Duodenal mucosa (tissue), 2 donors: ENCODE results near the gene PNMA6E.

Experiments
- H3K27ac ChIP-seq: one replicate; pipeline ENCODE4 v1.7.0; 2013; ENCODE audit warnings: low read depth, low read length
- H3K27me3 ChIP-seq, 2 donors: one replicate each; pipeline ENCODE4 v1.7.0; 2013; ENCODE audit warnings: low read length in 2 of 2, control low read depth in 1 of 2; ENCODE audit not compliant: insufficient read depth in 2 of 2, control insufficient read depth in 1 of 2
- H3K36me3 ChIP-seq, 2 donors: one replicate each; pipeline ENCODE4 v1.7.0; 2013; ENCODE audit warnings: low read length in 2 of 2, control low read depth in 1 of 2; ENCODE audit not compliant: insufficient read depth in 2 of 2, control insufficient read depth in 1 of 2
- H3K4me1 ChIP-seq, 2 donors: one replicate each; pipeline ENCODE4 v1.7.0; 2013; ENCODE audit warnings: low read length in 2 of 2, control low read depth in 1 of 2; ENCODE audit not compliant: insufficient read depth in 2 of 2, control insufficient read depth in 1 of 2
- H3K4me3 ChIP-seq, 2 donors: one replicate each; pipeline ENCODE4 v1.7.0; 2013; ENCODE audit warnings: low read length in 2 of 2, low read depth in 1 of 2
- H3K9ac ChIP-seq, 2 donors: one replicate each; pipeline ENCODE4 v1.7.0; 2013; ENCODE audit warnings: low read length in 2 of 2, low read depth in 1 of 2
- H3K9me3 ChIP-seq, 2 donors: one replicate each; pipeline ENCODE4 v1.7.0; 2013; ENCODE audit warnings: low read length in 2 of 2, control low read depth in 1 of 2; ENCODE audit not compliant: control insufficient read depth in 1 of 2

PNMA6E gene

GRCh38 chrX:153374426-153374825 lies 26.7 kb downstream of the PNMA6E start:
- no peak overlapping the region for H3K4me3 ChIP-seq
- H3K4me1 ChIP-seq: no peaks in the 10 kb centered on the region
- H3K36me3 ChIP-seq: no peaks in the 10 kb centered on the region
- no peaks in the 10 kb centered on the region for H3K9me3 ChIP-seq
- no peak overlapping the region for H3K9ac ChIP-seq
- no peak overlapping the region for H3K27ac ChIP-seq
- H3K27me3 ChIP-seq: no peaks in the 10 kb centered on the region

DNA sequence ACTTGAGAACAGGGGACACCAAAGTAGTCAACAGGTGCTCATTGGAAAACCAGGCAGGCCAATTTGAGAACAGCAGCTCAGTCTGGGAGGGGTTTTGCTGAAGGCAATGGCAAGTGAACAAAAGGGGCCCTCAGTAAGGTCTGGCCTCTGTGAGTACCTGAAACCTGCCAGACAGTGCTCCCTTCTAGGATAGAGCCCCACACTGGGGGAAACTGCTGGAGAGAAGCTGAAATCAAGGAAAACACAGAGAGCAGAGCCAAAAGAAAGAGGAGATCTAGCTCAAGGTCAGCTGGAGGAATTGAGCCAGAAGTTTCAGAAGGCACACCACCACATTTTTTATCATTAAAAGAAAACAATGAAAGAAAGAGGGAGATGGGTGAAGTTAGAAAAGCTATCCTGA lies 28.2 kb downstream of the PNMA6E start:
- no peaks in the 10 kb centered on the region for H3K36me3 ChIP-seq
- no peaks in the 10 kb centered on the region for H3K9me3 ChIP-seq
- no peaks in the 10 kb centered on the region for H3K4me1 ChIP-seq
- H3K4me3 ChIP-seq: no peak overlapping the region
- H3K27ac ChIP-seq: no peak overlapping the region
- no peak overlapping the region for H3K9ac ChIP-seq
- no peaks in the 10 kb centered on the region for H3K27me3 ChIP-seq

- Histone ChIP-seq H3K36me3 (no peaks in the 10 kb centered on the region), H3K27me3 (no peaks in the 10 kb centered on the region), H3K9me3 (no peaks in the 10 kb centered on the region), H3K4me3 (no peak overlapping the region), H3K9ac (no peak overlapping the region), H3K4me1 (no peaks in the 10 kb centered on the region), H3K27ac (no peak overlapping the region)
Measured at GRCh38 chrX:153371256-153371655, 29.9 kb downstream of the PNMA6E start.

DNA sequence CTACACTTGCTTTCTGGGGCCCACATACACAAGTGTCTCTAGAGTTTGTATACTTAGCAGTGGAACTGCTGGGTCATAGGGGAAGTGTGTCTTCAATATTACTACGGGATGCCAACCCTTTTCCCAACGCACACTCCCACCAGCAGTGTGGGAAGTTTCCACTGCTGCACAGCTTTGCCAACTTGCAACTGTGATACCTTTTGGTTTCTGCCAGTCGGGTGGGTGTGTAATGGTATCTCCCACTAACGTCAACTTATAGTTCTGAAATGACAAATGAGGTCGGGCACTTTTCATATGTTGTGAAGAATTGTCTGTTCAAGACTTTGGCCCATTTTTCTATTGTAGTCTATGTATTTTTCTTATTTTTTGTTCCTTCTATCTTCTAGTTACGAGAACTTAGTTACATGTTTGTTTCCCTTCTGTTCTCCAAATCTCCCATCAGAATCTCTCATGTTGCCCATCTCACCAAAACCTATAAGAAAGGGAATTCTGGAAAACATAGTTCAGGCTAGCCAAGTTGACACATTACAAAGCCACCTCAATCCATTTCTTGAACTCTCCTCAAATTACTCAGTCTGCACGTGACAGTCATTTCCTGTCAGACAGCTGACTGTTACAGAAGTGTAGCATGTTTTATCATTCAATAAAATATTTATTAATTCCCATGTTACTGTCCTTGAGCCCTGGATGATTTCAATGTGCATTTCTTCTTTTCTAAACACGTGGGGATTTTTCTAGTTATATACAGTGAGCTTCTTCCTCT lies 30.7 kb downstream of the PNMA6E start:
- Histone ChIP-seq H3K4me3 (no peak overlapping the region), H3K4me1 (no peaks in the 10 kb centered on the region), H3K9me3 (no peaks in the 10 kb centered on the region), H3K27me3 (no peaks in the 10 kb centered on the region), H3K9ac (no peak overlapping the region), H3K36me3 (no peaks in the 10 kb centered on the region), H3K27ac (no peak overlapping the region)

- H3K36me3 ChIP-seq: no peaks in the 10 kb centered on the region
- H3K4me3 ChIP-seq: no peak overlapping the region
- H3K27ac ChIP-seq: no peak overlapping the region
Measured at GRCh38 chrX:153366878-153367538, 34.1 kb downstream of the PNMA6E start.

DNA sequence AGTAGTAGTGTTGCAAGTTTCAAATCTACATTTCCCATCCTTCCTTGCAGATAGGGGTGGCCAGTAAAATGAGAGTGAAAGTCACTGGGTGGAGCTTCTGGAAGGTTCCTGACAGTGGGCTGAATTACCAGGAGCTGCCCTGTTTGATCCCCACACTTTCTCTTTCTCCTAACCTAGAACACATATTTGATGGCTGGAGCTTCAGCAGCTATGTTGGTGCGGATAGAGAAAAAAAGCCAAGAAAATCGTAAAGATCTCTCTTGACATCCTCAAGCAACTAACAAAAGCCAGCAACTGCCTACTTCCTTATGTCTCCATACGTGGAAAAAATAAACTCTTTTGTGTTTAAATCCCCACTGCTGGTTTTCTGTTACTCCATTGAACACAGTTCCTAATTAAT lies 35.0 kb downstream of the PNMA6E start:
- no peak overlapping the region for H3K9ac ChIP-seq
- no peak overlapping the region for H3K4me3 ChIP-seq
- no peaks in the 10 kb centered on the region for H3K36me3 ChIP-seq
- no peaks in the 10 kb centered on the region for H3K9me3 ChIP-seq
- H3K27ac ChIP-seq: no peak overlapping the region
- no peaks in the 10 kb centered on the region for H3K4me1 ChIP-seq
- no peaks in the 10 kb centered on the region for H3K27me3 ChIP-seq

More at GRCh38 chrX:153366878-153367538, 34.1 kb downstream of the PNMA6E start:
- Histone ChIP-seq H3K9me3 (no peaks in the 10 kb centered on the region), H3K27me3 (no peaks in the 10 kb centered on the region), H3K4me1 (no peaks in the 10 kb centered on the region), H3K9ac (no peak overlapping the region)

- no peak overlapping the region for H3K4me3 ChIP-seq
- H3K9ac ChIP-seq: no peak overlapping the region
- no peaks in the 10 kb centered on the region for H3K36me3 ChIP-seq
- no peaks in the 10 kb centered on the region for H3K27me3 ChIP-seq
- no peaks in the 10 kb centered on the region for H3K4me1 ChIP-seq
- no peak overlapping the region for H3K27ac ChIP-seq
- H3K9me3 ChIP-seq: no peaks in the 10 kb centered on the region
Measured at GRCh38 chrX:153365670-153366069, 35.5 kb downstream of the PNMA6E start.

- H3K27ac ChIP-seq: no peak overlapping the region
Measured at GRCh38 chrX:153361781-153362397, 39.3 kb downstream of the PNMA6E start.

GRCh38 chrX:153357877-153358276 lies 43.3 kb downstream of the PNMA6E start:
- H3K9me3 ChIP-seq: no peaks in the 10 kb centered on the region
- H3K27me3 ChIP-seq: no peaks in the 10 kb centered on the region
- no peaks in the 10 kb centered on the region for H3K36me3 ChIP-seq
- H3K9ac ChIP-seq: no peak overlapping the region
- H3K27ac ChIP-seq: no peak overlapping the region
- H3K4me1 ChIP-seq: no peaks in the 10 kb centered on the region
- H3K4me3 ChIP-seq: no peak overlapping the region

More at GRCh38 chrX:153361781-153362397, 39.3 kb downstream of the PNMA6E start:
- H3K9me3 ChIP-seq: no peaks in the 10 kb centered on the region
- no peak overlapping the region for H3K9ac ChIP-seq
- H3K4me3 ChIP-seq: no peak overlapping the region
- no peaks in the 10 kb centered on the region for H3K36me3 ChIP-seq
- H3K27me3 ChIP-seq: no peaks in the 10 kb centered on the region
- no peaks in the 10 kb centered on the region for H3K4me1 ChIP-seq

DNA sequence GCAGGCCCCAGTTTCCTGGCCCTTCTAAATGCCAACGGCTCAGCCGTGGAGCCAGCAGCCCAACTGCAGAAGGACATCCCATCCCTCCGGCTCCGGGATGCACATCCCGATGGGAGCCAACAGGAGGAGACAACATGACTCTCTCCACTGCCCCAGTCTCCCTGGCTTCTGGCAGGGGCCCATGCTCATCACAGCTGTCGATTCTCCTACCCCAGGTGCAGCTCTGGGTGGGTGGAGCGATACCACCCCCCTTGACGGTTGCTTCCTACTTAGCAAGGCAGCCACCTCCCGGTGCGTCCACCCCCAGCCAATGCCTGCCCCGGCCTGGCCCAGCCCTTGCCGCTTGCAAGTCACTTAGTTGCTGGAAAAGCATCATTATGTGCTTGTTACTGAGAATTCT lies 47.7 kb downstream of the PNMA6E start:
- Histone ChIP-seq H3K36me3 (peaks cover 6 to 12% of the 10 kb centered on the region in 2 donors), H3K9me3 (no peaks in the 10 kb centered on the region), H3K27ac (no peak overlapping the region), H3K4me1 (no peaks in the 10 kb centered on the region), H3K4me3 (no peak overlapping the region), H3K9ac (no peak overlapping the region), H3K27me3 (no peaks in the 10 kb centered on the region)
